H1 (cell line): ENCODE data around the gene LRRC8D. TPM values are rescaled to one million over a fixed set of nuclear protein-coding genes. Genes with fewer than 3 reads are reported as not detected.

Experiments used
- BCL11A ChIP-seq, 2 experiments: IDR thresholded peaks; one replicate each; pipeline ENCODE4 v1.6.1; 2011; ENCODE audit warnings: low read depth in 2 of 2, low read length in 2 of 2, mild to moderate bottlenecking in 2 of 2
- EGR1 ChIP-seq: IDR thresholded peaks from 2 replicates; pipeline ENCODE4 v1.6.1; 2011; ENCODE audit warnings: low read depth, low read length, borderline replicate concordance
- KDM1A ChIP-seq: fragments of 200-600, 300-600 bp; sonication (generic); IDR thresholded peaks from 2 replicates; pipeline ENCODE4 v1.7.1; 2016; ENCODE audit warnings: mild to moderate bottlenecking, low read length, borderline replicate concordance
- KDM5A ChIP-seq: fragments of 200-600 bp; IDR thresholded peaks from 2 replicates; pipeline ENCODE4 v1.7.1; 2012; ENCODE audit warnings: mild to moderate bottlenecking, low read length, inconsistent platforms, mixed read lengths
- RBBP5 ChIP-seq: IDR thresholded peaks from 2 replicates; pipeline ENCODE4 v1.7.1; 2012; ENCODE audit warnings: low read depth, mild to moderate bottlenecking, inconsistent platforms, low read length, moderate library complexity, borderline replicate concordance
- SAP30 ChIP-seq: fragments of 300-600 bp; sonication (generic); IDR thresholded peaks from 2 replicates; pipeline ENCODE4 v1.7.1; 2012; ENCODE audit warnings: low read length, moderate library complexity, mild to moderate bottlenecking, inconsistent platforms; ENCODE audit not compliant: insufficient read depth, insufficient replicate concordance
- polyA plus RNA-seq, 7 experiments: library from polyadenylated mRNA; depleted of rRNA in 3 of 7; stranded (reverse) in 5 of 7; unstranded in 2 of 7; fragments of >200 nt in 5 of 7; fragments of 200-250 nt in 2 of 7; gene quantifications; 1 replicate in 5 of 7; 2 replicates in 1 of 7; 4 replicates in 1 of 7; pipeline versions ENCODE4 v1.2.1 to v1.2.3, GENCODE V29; 2011 to 2013; ENCODE audit warnings: missing spikeins in 2 of 7, mixed read lengths in 2 of 7
- total RNA-seq: library from RNA; stranded (reverse); fragmentation: NEBNext Ultra II Directional; extraction: Animal tissue kit (Norgen Biotek cat#: 25700); gene quantifications from 2 replicates; pipeline ENCODE4 v1.2.1, GENCODE V29; 2021

LRRC8D gene
- total and polyA plus RNA-seq, 2 of the 8 experiments (the other 6 are each of a cell fraction or from before 2014, with no cell fraction given): 42.0 to 58.5 TPM

DNA sequence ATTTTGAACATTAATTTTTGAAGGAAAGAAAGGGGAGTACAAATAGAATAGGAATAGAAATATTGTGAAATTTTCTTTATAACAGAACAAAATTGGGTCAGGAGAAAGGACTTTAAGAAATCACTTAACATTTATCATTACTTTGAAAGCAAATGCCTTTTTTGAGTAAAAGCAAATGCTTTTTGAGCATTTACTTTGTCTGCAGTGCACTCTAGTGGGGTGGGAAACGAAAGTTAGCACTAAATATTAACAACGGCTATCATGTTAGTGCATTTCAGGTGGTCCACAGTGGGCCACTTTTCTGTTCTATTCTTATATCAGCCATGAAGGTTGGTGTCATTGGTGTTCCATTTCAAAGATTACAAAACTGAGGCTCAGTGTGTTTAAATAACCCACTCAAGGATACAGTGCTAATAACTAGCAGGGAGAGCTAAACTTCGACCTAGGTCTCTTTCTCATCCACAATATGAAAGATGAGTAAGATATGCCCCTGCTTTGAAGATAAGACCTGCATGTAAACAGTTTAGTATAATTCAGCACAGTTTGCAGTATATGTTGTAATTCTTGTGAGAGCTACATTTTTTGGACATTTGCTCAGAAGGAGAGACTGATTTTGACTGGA is 13.4 kb downstream of the LRRC8D start (continued):
- TF ChIP-seq KDM1A (no peak), KDM5A (no peak), BCL11A (IDR thresholded peaks at IDR 0.05; ENCODE audit: low read depth in 2 of 2, low read length in 2 of 2) (no peak), RBBP5 (no peak), EGR1 (no peak), SAP30 (no peak)
- TF ChIP-seq, all 59 proteins: peak for 0
